IMR-90 (cell line): Measurements from ENCODE around the gene YJU2.
"Not testable (repeated sequence)": the region's sequence is repeated elsewhere in the genome, so short reads cannot be mapped to it uniquely, and the experiment has no call there.

Experiments
- CHD1 ChIP-seq: IDR thresholded peaks from 2 replicates; pipeline ENCODE4 v1.6.1; 2012; ENCODE audit warnings: low read depth, low read length, improper control_type of control experiment
- MAZ ChIP-seq: IDR thresholded peaks from 2 replicates; pipeline ENCODE4 v1.6.1; 2012; ENCODE audit warnings: low read depth, mild to moderate bottlenecking, low read length, improper control_type of control experiment, moderate library complexity, borderline replicate concordance
- POLR2A ChIP-seq: IDR thresholded peaks from 2 replicates; pipeline ENCODE4 v1.6.1; 2012; ENCODE audit warnings: mild to moderate bottlenecking, low read depth, low read length
- RCOR1 ChIP-seq: IDR thresholded peaks from 2 replicates; pipeline ENCODE4 v1.6.1; 2012; ENCODE audit warnings: mild to moderate bottlenecking, low read length, improper control_type of control experiment; ENCODE audit not compliant: insufficient replicate concordance
- RFX5 ChIP-seq: IDR thresholded peaks from 2 replicates; pipeline ENCODE4 v1.8.0; 2012; ENCODE audit warnings: low read depth, mild to moderate bottlenecking, low read length, moderate library complexity
- TF ChIP-seq, protein P1 (sequence below): conservative IDR thresholded peaks from 2 replicates; pipeline ENCODE4 v1.5.1; 2012; ENCODE audit warnings: mild to moderate bottlenecking, low read depth, low read length, improper control_type of control experiment
- TF ChIP-seq, protein P2 (sequence below): fragments of 150-350 bp; IDR thresholded peaks from 2 replicates; pipeline ENCODE4 v1.6.1; 2016; ENCODE audit warnings: low read depth, mild to moderate bottlenecking, low read length, moderate library complexity, borderline replicate concordance

DNA sequence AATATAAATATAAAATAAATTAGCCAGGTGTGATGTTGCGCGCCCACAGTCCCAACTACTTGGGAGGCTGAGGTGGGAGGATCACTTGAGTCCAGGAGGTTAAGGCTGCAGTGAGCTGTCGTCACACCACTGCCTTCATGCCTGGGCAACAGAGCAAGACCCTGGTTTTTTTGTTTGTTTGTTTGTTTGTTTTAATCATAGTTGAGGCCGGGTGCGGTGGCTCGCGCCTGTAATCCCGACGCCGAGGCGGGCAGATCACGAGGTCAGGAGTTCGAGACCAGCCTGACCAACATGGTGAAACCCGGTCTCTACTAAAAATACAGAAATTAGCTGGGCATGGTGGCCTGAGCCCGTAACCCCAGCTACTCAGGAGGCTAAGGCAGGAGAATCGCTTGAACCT lies 9.4 kb upstream of the YJU2 start:
- TF ChIP-seq, protein P1, sequence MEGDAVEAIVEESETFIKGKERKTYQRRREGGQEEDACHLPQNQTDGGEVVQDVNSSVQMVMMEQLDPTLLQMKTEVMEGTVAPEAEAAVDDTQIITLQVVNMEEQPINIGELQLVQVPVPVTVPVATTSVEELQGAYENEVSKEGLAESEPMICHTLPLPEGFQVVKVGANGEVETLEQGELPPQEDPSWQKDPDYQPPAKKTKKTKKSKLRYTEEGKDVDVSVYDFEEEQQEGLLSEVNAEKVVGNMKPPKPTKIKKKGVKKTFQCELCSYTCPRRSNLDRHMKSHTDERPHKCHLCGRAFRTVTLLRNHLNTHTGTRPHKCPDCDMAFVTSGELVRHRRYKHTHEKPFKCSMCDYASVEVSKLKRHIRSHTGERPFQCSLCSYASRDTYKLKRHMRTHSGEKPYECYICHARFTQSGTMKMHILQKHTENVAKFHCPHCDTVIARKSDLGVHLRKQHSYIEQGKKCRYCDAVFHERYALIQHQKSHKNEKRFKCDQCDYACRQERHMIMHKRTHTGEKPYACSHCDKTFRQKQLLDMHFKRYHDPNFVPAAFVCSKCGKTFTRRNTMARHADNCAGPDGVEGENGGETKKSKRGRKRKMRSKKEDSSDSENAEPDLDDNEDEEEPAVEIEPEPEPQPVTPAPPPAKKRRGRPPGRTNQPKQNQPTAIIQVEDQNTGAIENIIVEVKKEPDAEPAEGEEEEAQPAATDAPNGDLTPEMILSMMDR: not testable (repeated sequence)
- not testable (repeated sequence) for TF ChIP-seq MAZ, RFX5, POLR2A, CHD1, RCOR1
- TF ChIP-seq, protein P2, sequence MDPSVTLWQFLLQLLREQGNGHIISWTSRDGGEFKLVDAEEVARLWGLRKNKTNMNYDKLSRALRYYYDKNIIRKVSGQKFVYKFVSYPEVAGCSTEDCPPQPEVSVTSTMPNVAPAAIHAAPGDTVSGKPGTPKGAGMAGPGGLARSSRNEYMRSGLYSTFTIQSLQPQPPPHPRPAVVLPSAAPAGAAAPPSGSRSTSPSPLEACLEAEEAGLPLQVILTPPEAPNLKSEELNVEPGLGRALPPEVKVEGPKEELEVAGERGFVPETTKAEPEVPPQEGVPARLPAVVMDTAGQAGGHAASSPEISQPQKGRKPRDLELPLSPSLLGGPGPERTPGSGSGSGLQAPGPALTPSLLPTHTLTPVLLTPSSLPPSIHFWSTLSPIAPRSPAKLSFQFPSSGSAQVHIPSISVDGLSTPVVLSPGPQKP: not testable (repeated sequence)
